Right atrium auricular region (tissue), 2 donors: ENCODE data around the gene KCND3. TPM values are rescaled to one million over a fixed set of nuclear protein-coding genes. Genes with fewer than 3 reads are reported as not detected.
A peak's percentile ranks its signal among the peaks of the same experiment; 100 is the strongest.

Experiments
- DNase-seq: peaks from one replicate; pipeline ENCODE4 v3.0.0-alpha.2; 2019; ENCODE audit warnings: low spot score
- H3K27ac ChIP-seq, 2 donors: fragments of 200-600 bp; sonication (generic); 1 replicate in 1 of 2; 2 replicates in 1 of 2; pipeline ENCODE4 v1.5.1; 2016 to 2019
- H3K27me3 ChIP-seq, 2 donors: fragments of 200-600 bp; sonication (generic); one replicate each; pipeline versions ENCODE4 v1.5.1 to v1.6.0; 2017 to 2019
- H3K36me3 ChIP-seq: fragments of 200-600 bp; sonication (generic); one replicate; pipeline ENCODE4 v1.5.1; 2016
- H3K4me1 ChIP-seq, 2 donors: fragments of 200-600 bp; sonication (generic); one replicate each; pipeline versions ENCODE4 v1.5.1 to v1.6.0; 2017 to 2019
- H3K4me3 ChIP-seq, 2 donors: fragments of 200-600 bp; sonication (generic); 1 replicate in 1 of 2; 2 replicates in 1 of 2; pipeline ENCODE4 v1.5.1; 2017 to 2019; ENCODE audit warnings: mild to moderate bottlenecking in 1 of 2, moderate library complexity in 1 of 2
- H3K9me3 ChIP-seq, 2 donors: fragments of 200-600 bp; sonication (generic); one replicate each; pipeline ENCODE4 v1.5.1; 2019
- CTCF ChIP-seq, 2 donors: fragments of 200-600 bp; sonication (generic); IDR thresholded peaks; one replicate each; pipeline ENCODE4 v1.5.1; 2019; ENCODE audit warnings: antibody characterized with exemption in 2 of 2
- total RNA-seq, 2 donors: library from RNA; depleted of rRNA; stranded (reverse); fragments of >200 nt; gene quantifications; one replicate each; pipeline ENCODE4 v1.1.0, GENCODE V29; 2016

KCND3 gene
- total RNA-seq, 2 donors from 2014 or later = 19.6 to 24.9 TPM

- Histone ChIP-seq H3K4me1 (peaks cover 0 to 35% of the 10 kb centered on the region in 2 donors), H3K27ac (no peak overlapping the region), H3K9me3 (no peaks in the 10 kb centered on the region), H3K4me3 (no peak overlapping the region), H3K27me3 (no peaks in the 10 kb centered on the region), H3K36me3 (no peaks in the 10 kb centered on the region)
- DNase-seq = no peak
- no peak for TF ChIP-seq CTCF (IDR thresholded peaks at IDR 0.05)
These were observed 241.5 kb downstream of the KCND3 start for GRCh38 chr1:111747947-111748346.

GRCh38 chr1:111747282-111747734 is 242.2 kb downstream of the KCND3 start:
- H3K36me3 ChIP-seq = no peaks in the 10 kb centered on the region
- H3K4me1 ChIP-seq = peaks cover 0 to 42% of the 10 kb centered on the region in 2 donors
- H3K27me3 ChIP-seq = no peaks in the 10 kb centered on the region
- H3K4me3 ChIP-seq = no peak overlapping the region
- TF ChIP-seq CTCF (IDR thresholded peaks at IDR 0.05) = peak; percentile 31 to 76
- no peak overlapping the region for H3K27ac ChIP-seq
- H3K9me3 ChIP-seq = no peaks in the 10 kb centered on the region
- DNase-seq = peak; percentile 68

DNA sequence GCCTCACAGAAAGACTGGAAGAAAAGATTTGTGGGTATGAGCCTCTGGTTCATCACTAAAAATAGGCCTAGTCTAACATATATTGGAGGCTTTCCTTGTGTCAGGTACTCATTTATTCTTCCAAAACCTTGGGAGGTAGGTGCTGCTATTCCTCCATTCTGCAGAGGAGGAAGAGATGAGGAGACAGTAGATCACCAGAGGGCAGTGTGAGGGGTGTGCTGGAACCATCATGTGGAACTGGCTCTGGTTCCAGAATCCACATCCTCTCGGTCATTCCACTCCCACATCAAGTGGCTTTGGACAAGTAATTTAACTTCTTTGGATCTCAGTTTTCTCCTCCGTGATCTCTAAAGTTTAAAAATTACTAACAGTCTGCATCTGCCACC is 242.9 kb downstream of the KCND3 start:
- no peak for DNase-seq
- H3K36me3 ChIP-seq = no peaks in the 10 kb centered on the region
- no peak for TF ChIP-seq CTCF (IDR thresholded peaks at IDR 0.05)
- H3K27me3 ChIP-seq = no peaks in the 10 kb centered on the region
- H3K4me3 ChIP-seq = no peak overlapping the region
- H3K9me3 ChIP-seq = no peaks in the 10 kb centered on the region
- peaks cover 0 to 47% of the 10 kb centered on the region in 2 donors for H3K4me1 ChIP-seq
- no peak overlapping the region for H3K27ac ChIP-seq

DNA sequence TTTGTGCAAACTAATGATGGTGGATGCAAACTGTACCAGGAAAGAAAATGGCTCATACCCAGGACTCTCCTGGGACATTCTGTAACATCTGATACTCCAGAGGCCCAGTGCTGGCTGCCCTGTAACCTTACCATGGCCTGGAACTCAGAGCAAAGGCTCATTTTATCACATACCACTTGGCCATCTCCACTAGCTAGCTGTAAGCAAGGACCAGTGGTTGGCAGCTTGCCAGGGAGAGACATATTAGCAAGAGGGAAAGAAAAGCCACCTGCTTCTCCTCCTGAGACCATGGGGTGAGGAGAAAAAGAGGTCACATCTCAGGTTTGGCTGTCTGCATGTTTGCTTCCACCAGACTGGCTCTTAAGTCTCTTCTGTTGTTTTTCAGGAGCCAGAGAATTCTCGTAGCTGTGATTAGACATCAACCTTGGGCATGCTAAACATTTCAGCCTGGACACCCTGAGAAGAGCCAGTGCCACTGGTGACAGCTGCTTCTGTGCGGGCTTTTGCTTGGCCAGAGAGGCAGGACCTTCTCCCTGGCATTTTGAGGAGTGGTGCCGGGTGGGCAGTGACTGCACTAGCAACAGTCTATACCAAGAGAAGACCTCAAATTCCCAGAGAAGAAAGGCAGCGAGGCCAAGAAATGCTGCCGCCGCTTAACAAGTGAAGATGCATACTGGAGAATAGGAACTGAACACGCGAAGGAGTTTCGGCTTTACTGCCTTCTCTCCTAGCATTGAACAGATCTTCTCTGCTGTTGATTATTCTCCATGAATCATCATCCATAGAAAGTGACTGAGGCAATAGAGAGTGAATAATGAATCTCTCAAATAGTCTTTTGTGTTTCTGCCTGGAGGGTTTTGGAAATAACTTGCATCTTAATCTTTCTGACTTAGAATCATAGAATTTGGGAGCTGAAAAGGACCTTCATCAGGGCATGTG is 243.5 kb downstream of the KCND3 start:
- Histone ChIP-seq H3K27ac (peak overlapping the region in 1 of 2 donors; percentile 73), H3K4me1 (peaks cover 0 to 54% of the 10 kb centered on the region in 2 donors), H3K36me3 (no peaks in the 10 kb centered on the region), H3K4me3 (no peak overlapping the region), H3K27me3 (no peaks in the 10 kb centered on the region), H3K9me3 (no peaks in the 10 kb centered on the region)
- no peak for DNase-seq
- TF ChIP-seq CTCF (IDR thresholded peaks at IDR 0.05) = no peak

GRCh38 chr1:111743679-111744101 is 245.8 kb downstream of the KCND3 start:
- TF ChIP-seq CTCF (IDR thresholded peaks at IDR 0.05) = no peak
- DNase-seq = no peak
- H3K4me3 ChIP-seq = no peak overlapping the region
- H3K9me3 ChIP-seq = no peaks in the 10 kb centered on the region
- H3K4me1 ChIP-seq = peaks cover 0 to 68% of the 10 kb centered on the region in 2 donors
- H3K27ac ChIP-seq = peak overlapping the region; percentile 62 to 87
- no peaks in the 10 kb centered on the region for H3K27me3 ChIP-seq
- H3K36me3 ChIP-seq = no peaks in the 10 kb centered on the region
